AG10803 (cell line): Measurements from ENCODE around the gene C8A.

Experiments used
- DNase-seq: peaks from one replicate; pipeline ENCODE4 v3.0.0; 2010; ENCODE audit warnings: low read depth
- H3K4me3 ChIP-seq: 2 replicates; pipeline ENCODE4 v1.5.1; 2011; ENCODE audit warnings: mild to moderate bottlenecking, low read length, control low read depth
- CTCF ChIP-seq: conservative IDR thresholded peaks from 2 replicates; pipeline ENCODE4 v1.5.1; 2011; ENCODE audit warnings: mild to moderate bottlenecking, low read length, control low read depth, inconsistent platforms

Gene C8A

GRCh38 chr1:56880774-56881173, 26.2 kb downstream of the C8A start:
- H3K4me3 ChIP-seq = no peak overlapping the region
- DNase-seq = no peak
- no peak for TF ChIP-seq CTCF

- H3K4me3 ChIP-seq = no peak overlapping the region
- DNase-seq = no peak
- no peak for TF ChIP-seq CTCF
These were observed 26.8 kb downstream of the C8A start for GRCh38 chr1:56881417-56881816.

- H3K4me3 ChIP-seq = no peak overlapping the region
- no peak for TF ChIP-seq CTCF
- no peak for DNase-seq
These were observed 35.6 kb downstream of the C8A start for GRCh38 chr1:56890229-56890628.

- TF ChIP-seq CTCF = no peak
- H3K4me3 ChIP-seq = no peak overlapping the region
- no peak for DNase-seq
These were observed 39.4 kb downstream of the C8A start for GRCh38 chr1:56894014-56894413.

- no peak overlapping the region for H3K4me3 ChIP-seq
- no peak for DNase-seq
- no peak for TF ChIP-seq CTCF
These were observed 42.8 kb downstream of the C8A start for GRCh38 chr1:56897150-56898004.

GRCh38 chr1:56898005-56898373, 43.4 kb downstream of the C8A start:
- no peak for TF ChIP-seq CTCF
- no peak overlapping the region for H3K4me3 ChIP-seq
- no peak for DNase-seq

- no peak for TF ChIP-seq CTCF
- no peak overlapping the region for H3K4me3 ChIP-seq
- DNase-seq = no peak
These were observed 44.3 kb downstream of the C8A start for GRCh38 chr1:56898879-56899278.
